Activated naive CD8-positive, alpha-beta T cell treated with anti-CD3 and anti-CD28 coated beads, Interleukin-2, amount 50 U/mL, for 16 hours (primary cell): ENCODE measurements around the gene TMEM52.

ENCODE experiments used
- DNase-seq: peaks from one replicate; pipeline ENCODE4 v3.0.0-alpha.2; 2020; ENCODE audit warnings: low read depth, low spot score

Gene TMEM52

DNA sequence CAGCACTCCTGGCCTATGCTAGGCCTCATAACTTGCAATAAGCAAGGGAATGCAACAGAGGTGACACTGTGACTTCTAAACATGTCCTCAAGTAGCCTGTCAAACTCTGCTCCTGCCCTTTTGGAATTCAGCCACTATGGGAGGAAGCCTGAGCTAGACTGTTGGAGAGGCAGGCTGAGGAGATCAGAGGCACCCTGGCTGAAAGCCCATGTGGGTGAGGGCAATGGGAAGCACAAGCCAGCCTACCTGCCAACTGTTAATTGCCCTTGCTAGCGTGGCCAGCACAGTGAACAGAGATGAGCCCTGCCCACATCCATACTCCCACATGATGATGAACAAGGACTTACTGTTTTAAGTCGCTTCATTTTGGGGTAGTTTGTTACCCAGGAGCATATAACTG, 45.9 kb downstream of the TMEM52 start:
- DNase-seq = no peak

DNA sequence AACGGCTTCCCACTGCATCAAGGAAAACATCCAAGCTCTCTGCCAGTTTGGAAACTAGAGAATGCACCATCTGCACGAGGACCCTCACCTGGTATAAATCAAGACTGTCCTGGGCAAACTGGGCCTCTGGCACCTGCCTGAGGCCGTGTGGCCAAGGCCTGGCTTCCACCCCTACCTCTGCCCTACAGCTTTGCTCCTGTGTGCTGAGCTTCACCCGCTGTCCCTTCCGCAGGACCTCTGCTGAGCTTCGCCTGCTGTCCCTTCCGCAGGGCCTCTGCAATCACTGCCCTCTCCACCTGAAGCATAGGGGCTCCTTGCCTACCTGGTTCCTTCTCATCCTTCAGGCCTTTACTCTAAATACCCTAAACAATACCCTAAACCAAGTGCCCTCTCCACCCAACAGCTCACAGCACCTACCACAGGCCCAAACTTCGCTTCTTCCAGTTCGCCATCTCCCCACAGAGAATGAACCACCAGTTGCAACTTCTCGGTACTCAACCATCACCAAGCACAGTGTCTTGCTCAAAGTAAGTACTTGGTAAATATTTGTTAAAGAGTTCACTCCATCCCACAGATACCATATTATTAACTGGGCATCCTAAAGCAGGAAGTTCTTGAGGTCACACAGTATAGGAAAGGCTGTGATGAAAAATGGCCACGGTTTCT, 46.6 kb downstream of the TMEM52 start:
- no peak for DNase-seq

- DNase-seq = no peak
These were observed 49.6 kb downstream of the TMEM52 start for GRCh38 chr1:1869469-1869868.
